Caki2 (cell line): ENCODE results near the gene TCF12. TPM values are rescaled to one million over a fixed set of nuclear protein-coding genes. Genes with fewer than 3 reads are reported as not detected.
"Not testable (repeated sequence)": the region's sequence is repeated elsewhere in the genome, so short reads cannot be mapped to it uniquely, and the experiment has no call there.

Experiments
- DNase-seq: peaks from one replicate; pipeline ENCODE4 v3.0.0-alpha.2; 2015; ENCODE audit warnings: low read depth
- in situ Hi-C: cut with HindIII; loops from 2 replicates; pipeline ENCODE4 v1.10.0; 2016; ENCODE audit warnings: low sequenced_read_pairs, low pct_unique_long_range_greater_than_20kb, mixed read lengths
- total RNA-seq: library from RNA; depleted of rRNA; stranded (reverse); fragments of >200 nt; shearing (Covaris generic); gene quantifications from 2 replicates; pipeline ENCODE4 v1.2.3, GENCODE V29; 2014; ENCODE audit warnings: low replicate concordance

TCF12 gene
- total RNA-seq, 1 experiment from 2014 or later, result 61.2 TPM

- in situ Hi-C loops, result no loop called here
- DNase-seq, result peak; percentile 16
Measured at GRCh38 chr15:57158589-57158988, 240.1 kb downstream of the TCF12 start.

GRCh38 chr15:57158997-57159668, 240.7 kb downstream of the TCF12 start:
- DNase-seq, result no peak
- in situ Hi-C loops, result no loop called here

DNA sequence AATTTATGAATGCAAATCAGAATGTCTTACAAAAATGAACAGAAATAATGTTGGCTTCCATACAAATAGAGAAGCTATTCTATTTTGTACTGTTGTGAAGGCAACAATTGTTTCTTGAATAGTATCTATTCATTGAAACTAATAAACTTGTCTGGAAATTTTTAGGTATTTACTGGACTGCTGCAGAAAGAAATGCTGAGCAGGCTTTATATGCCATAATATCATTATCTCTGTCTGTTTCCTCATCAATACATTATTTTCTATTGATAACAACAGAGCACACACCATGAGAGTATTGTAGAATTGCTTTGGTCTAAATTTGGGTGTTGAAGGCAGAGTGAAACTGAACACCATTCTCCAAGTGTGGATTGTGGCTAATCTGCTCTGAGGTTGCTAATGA, 241.3 kb downstream of the TCF12 start:
- no peak for DNase-seq
- in situ Hi-C loops, result no loop called here

DNA sequence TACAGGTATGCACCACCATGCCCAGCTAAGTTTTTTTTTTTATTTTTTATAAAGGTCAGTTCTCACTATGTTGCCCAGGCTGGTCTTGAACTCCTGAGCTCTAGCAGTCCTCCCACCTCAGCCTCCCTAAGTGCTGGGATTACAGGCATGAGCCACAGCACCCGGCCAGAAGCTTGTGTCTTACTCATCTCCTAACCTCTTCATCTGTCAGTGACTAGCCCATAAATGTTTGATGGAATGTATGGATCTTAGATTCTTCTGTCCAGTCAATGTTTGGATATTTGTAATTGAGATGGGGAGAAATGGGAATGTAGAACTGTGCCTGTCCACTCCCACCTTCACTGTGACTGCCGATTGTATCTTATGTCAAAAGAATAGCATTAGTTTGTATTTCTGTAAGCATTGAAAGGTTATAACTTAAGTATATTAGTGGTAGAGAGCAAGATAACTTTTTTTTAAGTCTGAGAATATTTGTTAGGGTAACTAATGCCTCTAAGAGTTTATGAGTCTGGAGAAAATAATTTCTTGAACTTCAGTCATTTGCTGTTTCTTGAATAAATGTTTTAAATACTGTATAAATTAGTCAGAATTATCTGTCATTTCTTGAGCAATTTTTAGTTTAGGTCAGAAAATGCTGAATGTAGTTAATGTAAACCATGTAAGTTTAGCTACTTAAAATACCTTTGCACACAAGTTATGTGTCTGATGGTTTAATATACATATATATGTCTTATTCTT, 242.5 kb downstream of the TCF12 start:
- in situ Hi-C loops, result no loop called here
- no peak for DNase-seq

GRCh38 chr15:57164251-57164650, 245.8 kb downstream of the TCF12 start:
- in situ Hi-C loops, DNase-seq: not testable (repeated sequence)

DNA sequence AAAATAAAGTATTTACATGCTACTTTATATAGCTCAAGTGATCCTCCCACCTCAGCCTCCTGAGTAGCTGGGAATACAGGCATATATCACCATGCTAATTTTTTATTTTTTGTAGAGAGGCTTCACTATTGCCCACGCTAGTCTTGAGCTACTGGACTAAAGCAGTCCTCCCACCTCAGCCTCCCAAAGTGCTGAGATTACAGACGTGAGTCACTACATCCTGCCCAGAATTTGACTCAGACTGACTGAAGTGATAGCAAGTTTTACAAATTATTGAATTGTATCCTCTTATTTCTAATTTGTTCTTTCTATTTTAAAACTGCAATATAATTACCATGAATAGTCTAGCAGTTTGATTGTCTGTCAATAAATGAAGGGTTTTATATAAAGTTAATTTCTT, 247.5 kb downstream of the TCF12 start:
- no peak for DNase-seq
- in situ Hi-C loops, result no loop called here

DNA sequence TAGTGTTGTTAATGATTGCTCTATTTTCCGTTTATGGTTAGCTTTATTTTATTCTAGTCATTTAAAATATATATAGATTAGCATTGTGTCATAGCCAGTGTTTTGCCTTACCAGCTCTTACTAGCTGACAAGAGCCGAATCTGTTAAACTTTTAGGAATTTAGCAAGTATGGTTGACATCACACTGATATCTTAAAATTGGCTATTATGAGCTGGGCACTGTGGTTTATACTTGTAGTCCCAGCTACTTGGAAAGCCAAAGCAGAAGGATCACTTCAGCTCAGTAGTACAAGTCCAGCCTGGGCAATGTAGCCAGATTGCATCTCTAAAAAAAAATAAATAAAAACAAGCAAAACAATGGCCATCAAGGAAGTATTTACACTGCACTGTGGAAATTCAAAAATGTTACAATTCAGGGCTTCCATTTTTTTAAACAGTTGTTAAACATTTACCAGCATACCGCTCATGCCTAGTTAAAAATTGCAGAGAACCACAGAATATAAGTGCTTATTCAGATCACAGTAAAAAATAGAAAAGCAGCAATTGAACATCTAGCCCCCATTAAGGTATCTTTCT, 249.5 kb downstream of the TCF12 start:
- in situ Hi-C loops, result no loop called here
- peak; percentile 37 for DNase-seq

- in situ Hi-C loops, result no loop called here
- DNase-seq, result no peak
Measured at GRCh38 chr15:57169643-57170042, 251.2 kb downstream of the TCF12 start.

- DNase-seq, result no peak
- in situ Hi-C loops, result no loop called here
Measured at GRCh38 chr15:57171426-57171825, 253.0 kb downstream of the TCF12 start.

GRCh38 chr15:57172925-57173324, 254.5 kb downstream of the TCF12 start:
- in situ Hi-C loops, result no loop called here

DNA sequence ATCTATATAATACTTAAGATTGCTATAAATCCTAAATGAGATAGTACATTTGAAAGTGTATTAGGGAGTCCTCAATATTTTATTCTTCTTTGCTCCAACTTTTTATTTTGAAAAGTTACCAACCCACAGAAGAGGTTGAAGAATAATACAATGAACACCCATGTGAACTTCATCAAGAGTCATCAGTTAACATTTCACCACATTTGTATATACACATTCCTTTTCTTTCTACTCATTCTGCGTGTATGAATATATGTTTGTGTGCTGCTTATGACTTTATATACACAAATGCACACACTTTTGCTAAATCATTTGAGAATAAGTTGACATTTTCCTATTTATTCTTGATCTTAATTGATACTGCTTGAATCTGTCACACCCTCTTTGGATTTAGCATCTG, 264.6 kb downstream of the TCF12 start:
- in situ Hi-C loops, result no loop called here
- DNase-seq, result no peak

More at GRCh38 chr15:57172925-57173324, 254.5 kb downstream of the TCF12 start:
- no peak for DNase-seq

GRCh38 chr15:57183614-57184344, 265.3 kb downstream of the TCF12 start:
- in situ Hi-C loops, result no loop called here

GRCh38 chr15:57184502-57184901, 266.1 kb downstream of the TCF12 start:
- in situ Hi-C loops, result no loop called here
- DNase-seq, result no peak

More at GRCh38 chr15:57183614-57184344, 265.3 kb downstream of the TCF12 start:
- no peak for DNase-seq

DNA sequence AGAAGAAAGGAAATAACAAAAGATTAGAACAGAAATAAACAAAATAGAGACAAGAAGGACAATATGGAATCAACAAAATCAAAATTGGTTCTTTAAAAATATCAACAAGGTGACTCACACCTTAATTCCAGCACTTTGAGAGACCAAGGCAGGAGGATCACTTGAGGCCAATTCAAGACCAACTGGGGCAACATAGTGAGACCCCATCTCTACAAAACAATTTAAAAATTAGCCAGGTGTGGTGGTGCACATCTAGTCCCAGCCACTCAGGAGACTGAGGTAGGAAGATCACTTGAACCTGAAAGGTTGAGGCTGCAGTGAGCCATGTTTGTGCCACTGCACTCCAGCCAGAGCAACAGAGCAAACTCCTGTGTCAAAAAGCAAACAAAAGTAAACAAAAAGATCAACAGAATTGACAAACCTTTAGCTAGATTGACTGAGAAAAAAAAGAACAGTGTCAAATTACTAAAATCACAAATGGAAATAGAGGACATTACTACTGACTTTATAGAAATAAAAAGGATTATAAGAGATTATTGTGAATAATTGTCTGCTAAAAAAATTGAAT, 267.1 kb downstream of the TCF12 start:
- DNase-seq, result no peak
- in situ Hi-C loops, result no loop called here

DNA sequence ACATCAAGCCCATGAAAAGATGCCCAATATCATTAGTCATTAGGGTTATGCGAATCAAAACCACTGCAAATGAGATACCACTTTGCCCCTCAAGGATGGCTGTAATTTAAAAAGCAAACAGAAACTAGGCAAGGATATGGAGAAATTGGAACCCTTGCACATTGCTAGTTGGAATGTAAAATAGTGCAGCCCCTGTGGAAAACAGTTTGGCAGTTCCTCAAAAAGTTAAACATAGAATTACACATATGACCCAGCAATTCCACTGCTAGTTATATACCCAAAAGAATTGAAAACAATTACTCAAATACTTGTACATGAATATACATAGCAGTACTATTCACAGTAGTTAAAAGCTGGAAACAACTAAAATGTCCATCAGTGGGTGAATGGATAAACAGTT, 271.0 kb downstream of the TCF12 start:
- in situ Hi-C loops, result no loop called here
- DNase-seq, result no peak

- no peak for DNase-seq
- in situ Hi-C loops, result no loop called here
Measured at GRCh38 chr15:57190208-57190607, 271.8 kb downstream of the TCF12 start.

GRCh38 chr15:57193161-57193560, 274.7 kb downstream of the TCF12 start:
- in situ Hi-C loops, result no loop called here
- no peak for DNase-seq

- in situ Hi-C loops, result no loop called here
Measured at GRCh38 chr15:57195326-57195725, 276.9 kb downstream of the TCF12 start.

DNA sequence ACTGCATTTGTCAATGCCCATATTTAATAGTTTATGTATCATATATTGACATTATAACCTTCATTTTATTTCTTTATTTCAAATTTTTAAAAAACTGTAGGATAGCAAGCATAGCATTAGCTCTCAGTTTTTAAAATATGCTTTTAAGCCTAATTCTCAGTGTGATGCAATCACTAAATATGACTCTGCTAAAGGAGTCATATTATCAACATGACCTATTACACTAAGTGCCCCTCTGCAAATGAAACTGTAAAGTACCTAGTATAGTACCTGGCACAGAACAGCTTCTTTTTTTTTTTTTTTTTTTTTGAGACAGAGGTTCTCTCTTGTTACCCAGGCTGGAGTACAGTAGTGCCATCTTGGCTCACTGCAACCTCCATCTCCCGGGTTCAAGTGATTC, 278.4 kb downstream of the TCF12 start:
- no peak for DNase-seq
- in situ Hi-C loops, result no loop called here

More at GRCh38 chr15:57195326-57195725, 276.9 kb downstream of the TCF12 start:
- no peak for DNase-seq
